Glomerular visceral epithelial cell (primary cell): ENCODE results near the gene WFDC5.
"Not testable (repeated sequence)": the region's sequence is repeated elsewhere in the genome, so short reads cannot be mapped to it uniquely, and the experiment has no call there.

Experiments used
- DNase-seq: peaks from one replicate; pipeline ENCODE4 v3.0.0-alpha.2; 2016; ENCODE audit errors: extremely low spot score

WFDC5 gene

GRCh38 chr20:45114465-45115385, at the start of gene WFDC5:
Gene WFDC5, minus strand, starts transcription at chr20:45115174. Its CDS starts 91 bp downstream, at chr20:45115083.
- no peak for DNase-seq

- no peak for DNase-seq
Observed at GRCh38 chr20:45163083-45163803, 48.3 kb upstream of the WFDC5 start.

GRCh38 chr20:45157962-45158361, 43.0 kb upstream of the WFDC5 start:
- DNase-seq: peak; percentile 8

- no peak for DNase-seq
Observed at GRCh38 chr20:45156713-45157112, 41.7 kb upstream of the WFDC5 start.

- DNase-seq: not testable (repeated sequence)
Observed at GRCh38 chr20:45154794-45155193, 39.8 kb upstream of the WFDC5 start.

- no peak for DNase-seq
Observed at GRCh38 chr20:45154183-45154582, 39.2 kb upstream of the WFDC5 start.

GRCh38 chr20:45153752-45154151, 38.8 kb upstream of the WFDC5 start:
- DNase-seq: no peak

GRCh38 chr20:45153147-45153546, 38.2 kb upstream of the WFDC5 start:
- DNase-seq: no peak

GRCh38 chr20:45152405-45152804, 37.4 kb upstream of the WFDC5 start:
- DNase-seq: no peak

- no peak for DNase-seq
Observed at GRCh38 chr20:45149062-45149461, 34.1 kb upstream of the WFDC5 start.

GRCh38 chr20:45140836-45141235, 25.9 kb upstream of the WFDC5 start:
- no peak for DNase-seq

GRCh38 chr20:45139733-45140375, 24.9 kb upstream of the WFDC5 start:
- not testable (repeated sequence) for DNase-seq

- DNase-seq: peak; percentile 29
Observed at GRCh38 chr20:45138561-45139300, 23.8 kb upstream of the WFDC5 start.

- DNase-seq: no peak
Observed at GRCh38 chr20:45136911-45137310, 21.9 kb upstream of the WFDC5 start.

GRCh38 chr20:45128099-45128498, 13.1 kb upstream of the WFDC5 start:
- DNase-seq: no peak

GRCh38 chr20:45124365-45124764, 9.4 kb upstream of the WFDC5 start, which contains the start of gene WFDC12:
Gene WFDC12, minus strand, starts transcription at chr20:45124465. Its CDS starts 18 bp downstream, at chr20:45124447.
- no peak for DNase-seq

GRCh38 chr20:45121388-45121787, 6.4 kb upstream of the WFDC5 start:
- DNase-seq: no peak

- no peak for DNase-seq
Observed at GRCh38 chr20:45119556-45120266, 4.7 kb upstream of the WFDC5 start.

- no peak for DNase-seq
Observed at GRCh38 chr20:45118028-45118427, 3.1 kb upstream of the WFDC5 start.

- DNase-seq: no peak
Observed at GRCh38 chr20:45117581-45117980, 2.6 kb upstream of the WFDC5 start.

- DNase-seq: no peak
Observed at GRCh38 chr20:45115829-45116228, 855 bp upstream of the WFDC5 start.
